ENCODE measurements around the gene OGFOD2. TPM values are rescaled to one million over a fixed set of nuclear protein-coding genes. Genes with fewer than 3 reads are reported as not detected.
A peak's percentile ranks its signal among the peaks of the same experiment; 100 is the strongest.

Gene OGFOD2
- total RNA-seq, 1 donor from 2014 or later = 24.5 TPM

DNA sequence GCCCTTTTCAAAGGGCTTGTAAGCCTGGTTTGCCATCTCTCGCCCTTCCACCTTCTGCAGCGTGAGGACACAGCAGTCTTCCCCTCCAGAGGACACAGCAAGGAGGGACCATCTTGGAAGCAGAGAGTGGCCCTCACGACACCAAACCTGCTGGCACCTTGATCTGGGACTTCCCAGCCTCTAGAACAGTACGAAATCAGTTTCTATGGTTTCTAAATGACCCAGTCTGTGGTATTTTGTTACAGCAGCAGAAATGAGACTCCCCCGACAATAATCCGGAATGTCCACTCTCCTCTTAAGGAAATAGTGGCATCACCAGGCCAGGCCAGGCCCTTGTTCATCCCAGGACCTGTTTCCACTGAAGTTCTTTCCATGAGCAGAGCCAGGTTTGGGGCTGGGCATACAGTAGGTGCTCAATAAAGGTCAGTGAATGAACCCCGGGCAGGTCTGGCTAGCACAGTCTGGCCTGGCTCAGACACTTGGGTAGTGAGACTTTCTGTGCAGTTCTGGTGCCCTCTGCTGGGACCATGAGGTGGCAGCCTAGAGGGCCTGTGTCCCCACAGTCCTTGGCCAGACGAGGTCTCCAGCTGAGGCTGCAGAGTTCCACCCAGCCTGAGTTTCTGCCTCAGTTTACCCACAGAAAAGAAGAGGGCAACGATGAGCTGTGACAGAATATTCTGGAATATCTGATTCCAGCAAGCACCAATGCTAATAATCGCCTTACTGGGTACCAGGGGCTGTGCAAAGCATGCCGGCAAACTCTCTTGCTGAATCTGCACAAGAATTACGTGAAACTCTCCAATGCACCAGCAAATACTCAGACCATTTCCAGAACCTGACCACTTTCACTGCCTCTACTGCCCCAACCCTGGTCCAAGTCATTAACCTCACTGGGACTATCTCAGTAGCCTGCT lies 22.8 kb upstream of the OGFOD2 start:
- peak; percentile 80 for DNase-seq (ENCODE audit: low spot score)

DNA sequence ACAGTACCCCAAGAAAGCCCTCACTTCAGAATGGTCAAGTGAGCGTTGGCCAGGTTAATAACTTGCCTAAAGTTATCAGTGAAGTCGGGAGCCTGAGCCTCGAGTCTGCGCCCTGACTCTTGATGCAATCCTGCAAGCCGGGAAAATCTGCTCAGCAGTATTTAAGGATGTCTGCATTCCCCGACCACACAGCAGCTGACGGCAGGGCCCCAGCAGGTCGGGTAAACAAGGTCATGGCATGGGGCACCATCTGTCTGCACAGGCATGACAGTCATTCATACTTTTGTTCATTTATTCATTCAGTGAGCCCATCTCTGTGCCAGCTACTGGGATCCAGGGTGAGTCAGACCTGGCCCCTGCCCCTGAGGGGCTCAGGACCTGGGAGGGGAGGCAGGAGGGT lies 19.9 kb upstream of the OGFOD2 start:
- DNase-seq (ENCODE audit: low spot score) = no peak

DNA sequence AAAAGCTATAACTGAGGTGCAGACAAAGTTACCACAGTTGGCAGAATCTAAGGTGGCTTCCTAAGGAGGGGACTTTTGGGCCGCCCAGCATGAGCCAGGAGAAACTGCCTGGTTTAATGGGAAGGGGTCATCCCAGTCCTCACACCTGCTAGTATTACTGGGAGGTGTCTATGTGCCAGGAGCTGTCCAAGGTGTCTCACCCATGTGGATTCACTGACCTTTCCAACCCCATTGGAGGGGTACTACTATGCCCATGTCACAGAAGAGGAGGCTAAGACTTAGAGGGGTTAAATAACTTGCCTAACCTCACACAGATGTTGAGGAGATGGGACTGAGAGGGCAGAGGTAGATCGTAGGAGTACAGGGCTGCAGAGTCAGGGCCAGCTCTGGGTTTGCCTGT lies 19.0 kb upstream of the OGFOD2 start:
- DNase-seq (ENCODE audit: low spot score) = no peak

DNA sequence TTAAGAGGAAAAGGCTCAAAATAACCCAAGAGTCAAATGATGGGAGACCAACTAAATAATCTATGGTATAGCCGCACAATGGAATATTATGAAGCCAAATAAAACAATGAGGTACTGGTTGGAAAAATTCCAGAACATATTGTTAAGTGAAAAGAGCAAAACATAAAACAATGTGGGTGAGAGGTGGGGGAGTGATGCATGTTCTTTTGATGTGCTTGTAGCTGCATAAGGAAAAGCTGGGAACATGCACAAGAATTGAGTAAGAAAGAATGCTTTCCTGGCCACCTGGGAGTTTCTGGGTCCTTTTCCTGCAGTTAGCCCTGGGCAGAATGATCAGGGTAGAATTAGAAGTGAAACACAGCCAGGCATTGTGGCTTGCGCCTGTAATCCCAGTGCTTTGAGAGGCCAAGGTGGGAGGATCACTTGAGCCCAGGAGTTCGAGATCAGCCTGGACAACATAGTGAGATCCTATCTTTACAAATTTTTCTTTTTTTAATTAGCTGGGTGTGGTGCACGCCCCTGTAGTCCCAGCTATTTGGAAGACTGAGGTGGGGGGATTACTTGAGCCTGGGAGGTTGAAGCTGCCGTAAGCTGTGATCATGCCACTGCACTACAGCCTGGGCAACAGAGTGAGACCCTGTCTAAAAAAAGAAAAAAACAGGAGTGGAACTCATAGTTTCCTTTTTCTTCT lies 16.7 kb upstream of the OGFOD2 start:
- DNase-seq (ENCODE audit: low spot score) = no peak

DNA sequence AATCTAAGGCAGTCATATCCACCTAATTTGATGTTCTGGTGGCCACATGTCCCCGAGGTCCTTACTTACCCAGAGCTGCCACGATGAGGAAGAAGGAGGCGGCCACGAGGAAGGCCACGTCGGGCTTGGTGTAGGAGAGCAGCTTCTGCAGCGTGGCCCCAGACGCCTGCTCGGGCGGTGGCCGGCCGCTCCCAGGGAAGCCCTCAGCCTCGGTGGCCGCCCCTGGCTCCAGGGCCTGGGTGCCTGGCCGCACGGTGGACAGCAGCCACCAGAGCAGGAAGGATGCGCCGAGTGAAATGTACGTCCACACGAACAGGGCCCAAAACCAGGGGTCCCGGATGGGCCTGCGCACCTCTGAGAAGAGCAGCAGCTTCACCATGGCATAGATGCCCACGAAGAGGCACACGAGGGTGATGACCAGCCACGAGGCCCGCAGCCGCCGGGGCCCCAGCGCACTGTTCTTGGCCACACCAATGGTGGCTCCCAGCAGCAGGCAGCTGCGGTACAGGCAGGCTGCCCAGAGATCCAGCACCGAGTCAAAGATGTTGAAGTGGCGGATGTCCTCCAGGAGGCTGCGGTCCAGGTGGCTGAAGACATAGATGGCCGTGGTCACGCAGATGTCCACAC lies 15.4 kb upstream of the OGFOD2 start:
- DNase-seq (ENCODE audit: low spot score) = no peak

DNA sequence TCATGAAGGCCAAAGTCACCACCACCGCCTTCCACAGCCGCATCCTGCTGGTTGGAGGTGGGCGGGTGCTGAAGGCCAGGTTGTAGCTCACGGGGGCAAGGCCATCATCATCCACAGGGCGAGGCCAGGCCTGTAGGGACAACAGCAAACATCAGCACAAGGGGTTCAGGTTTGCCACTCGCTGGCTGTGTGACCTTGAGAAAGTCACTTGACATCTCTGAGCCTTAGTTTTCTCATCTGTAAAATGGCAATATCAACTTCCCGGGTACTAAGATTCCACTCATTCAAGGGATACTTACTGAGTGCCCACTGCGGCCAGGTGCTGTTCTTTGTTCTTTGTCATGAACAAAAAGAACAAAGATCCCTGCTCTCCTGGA lies 14.9 kb upstream of the OGFOD2 start:
- no peak for DNase-seq (ENCODE audit: low spot score)

DNA sequence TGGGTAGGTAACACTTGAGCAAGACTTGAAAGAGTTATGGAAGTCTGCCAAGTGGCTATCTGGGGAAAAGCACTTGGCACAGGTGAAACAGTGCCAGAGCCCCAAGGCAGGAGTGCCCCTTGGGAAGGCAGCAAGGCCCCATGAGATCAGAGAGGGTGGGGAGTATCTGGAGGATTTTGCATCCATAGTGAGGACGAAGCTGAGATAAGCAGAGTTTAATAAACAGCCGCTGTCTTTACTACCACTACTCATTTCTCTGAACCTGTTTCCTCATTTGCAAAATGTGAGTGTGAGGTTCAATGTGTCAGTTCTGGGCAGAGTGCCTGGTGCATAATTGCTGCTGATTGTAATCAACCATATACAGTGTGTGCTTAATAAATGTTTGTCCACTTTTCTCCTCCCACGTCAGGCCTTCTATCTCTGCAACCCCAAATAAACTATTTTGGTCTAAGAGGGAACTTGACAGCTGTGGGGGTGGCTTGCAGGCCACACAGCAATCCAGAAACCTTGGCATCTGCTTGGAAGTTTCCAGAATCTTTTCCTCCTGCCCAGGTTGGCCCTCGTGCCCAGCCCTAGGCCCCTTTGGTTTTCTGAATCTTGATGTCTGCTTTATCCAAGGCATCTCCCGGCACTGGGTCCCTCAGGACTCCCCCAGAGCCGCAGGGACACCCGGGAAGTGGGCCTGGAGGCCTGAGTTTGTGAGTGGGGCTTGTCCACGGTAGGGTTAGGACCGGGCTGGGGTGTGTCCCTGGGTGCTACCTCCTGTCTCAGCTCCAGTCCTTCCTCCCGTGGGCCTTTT lies 13.3 kb upstream of the OGFOD2 start:
- DNase-seq (ENCODE audit: low spot score) = no peak

DNA sequence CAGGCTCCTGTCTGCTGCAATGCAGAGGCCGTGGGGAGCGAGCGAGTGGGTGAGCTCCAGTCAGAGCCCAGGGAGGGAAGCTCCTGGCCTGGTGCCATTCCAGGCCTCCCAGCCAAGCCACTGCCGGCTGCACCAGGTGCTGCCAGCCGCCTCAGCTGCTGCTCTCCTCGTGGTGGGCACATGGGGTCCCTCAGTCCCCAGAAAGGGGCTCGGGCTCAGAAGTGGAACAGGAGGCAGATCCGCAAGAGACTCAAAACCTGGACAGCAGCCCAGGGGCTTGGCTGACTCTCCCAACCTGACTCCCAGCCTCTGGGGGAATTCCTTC lies 11.1 kb upstream of the OGFOD2 start:
- no peak for DNase-seq (ENCODE audit: low spot score)

DNA sequence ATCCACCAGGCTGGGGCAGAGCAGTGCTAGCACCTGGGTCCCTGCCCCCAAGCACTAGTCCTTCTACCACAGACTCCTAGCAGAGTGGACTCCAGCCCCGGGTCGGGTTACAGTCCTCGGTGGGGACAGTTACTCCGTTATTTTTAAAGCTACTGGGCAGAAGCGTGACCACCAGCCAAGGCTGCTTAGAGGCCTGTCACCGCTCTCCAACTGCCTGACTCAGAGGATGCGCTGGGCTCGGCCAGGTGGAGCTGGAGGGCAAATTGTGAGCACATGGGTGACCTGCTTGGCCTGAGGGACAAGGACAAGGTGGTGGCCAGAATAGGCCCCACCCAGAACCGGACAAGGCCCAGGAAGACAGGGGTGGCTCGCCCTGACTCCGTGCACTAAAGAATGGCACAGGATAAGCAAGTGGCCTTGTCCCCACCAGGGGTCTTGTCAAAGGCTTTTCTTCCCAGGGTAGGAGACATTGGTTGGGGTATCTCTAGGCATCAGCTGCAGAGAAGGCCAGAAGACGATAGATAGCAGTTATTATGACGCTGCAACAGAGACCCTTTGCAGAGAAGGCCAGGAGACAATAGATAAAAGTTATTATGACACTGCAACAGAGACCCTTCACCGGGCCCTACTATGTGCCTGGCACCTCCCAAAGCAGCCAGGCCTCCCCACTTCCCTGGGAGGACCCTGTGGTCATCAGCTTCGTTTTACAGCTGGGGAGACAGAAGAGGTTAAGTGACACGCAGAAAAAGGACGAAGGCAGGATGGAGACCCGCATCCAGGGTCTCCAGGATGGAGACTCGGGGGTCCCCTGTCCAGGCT lies 10.4 kb upstream of the OGFOD2 start:
- no peak for DNase-seq (ENCODE audit: low spot score)

DNA sequence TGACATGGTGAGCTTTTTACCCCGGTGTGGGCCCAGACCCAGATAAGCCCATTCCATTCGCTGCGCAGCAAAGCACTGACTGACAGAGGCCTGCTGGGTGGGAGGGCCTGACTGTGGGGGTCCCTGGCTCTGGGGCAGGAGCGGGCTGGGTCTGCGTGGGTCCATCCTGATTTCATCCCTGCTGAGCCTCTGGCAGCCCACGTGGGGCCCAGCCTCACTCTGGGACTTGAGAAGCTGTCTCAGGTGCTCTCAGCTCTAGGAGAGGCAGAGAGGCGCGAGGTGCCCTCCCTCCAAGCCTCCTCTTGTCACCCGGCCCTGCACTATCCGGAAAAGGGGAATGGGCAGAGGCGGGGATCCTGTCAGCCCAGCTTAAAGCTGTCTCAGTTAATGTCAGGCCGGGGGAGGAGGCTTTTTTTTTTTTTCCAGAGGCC lies 9.7 kb upstream of the OGFOD2 start:
- DNase-seq (ENCODE audit: low spot score) = no peak

DNA sequence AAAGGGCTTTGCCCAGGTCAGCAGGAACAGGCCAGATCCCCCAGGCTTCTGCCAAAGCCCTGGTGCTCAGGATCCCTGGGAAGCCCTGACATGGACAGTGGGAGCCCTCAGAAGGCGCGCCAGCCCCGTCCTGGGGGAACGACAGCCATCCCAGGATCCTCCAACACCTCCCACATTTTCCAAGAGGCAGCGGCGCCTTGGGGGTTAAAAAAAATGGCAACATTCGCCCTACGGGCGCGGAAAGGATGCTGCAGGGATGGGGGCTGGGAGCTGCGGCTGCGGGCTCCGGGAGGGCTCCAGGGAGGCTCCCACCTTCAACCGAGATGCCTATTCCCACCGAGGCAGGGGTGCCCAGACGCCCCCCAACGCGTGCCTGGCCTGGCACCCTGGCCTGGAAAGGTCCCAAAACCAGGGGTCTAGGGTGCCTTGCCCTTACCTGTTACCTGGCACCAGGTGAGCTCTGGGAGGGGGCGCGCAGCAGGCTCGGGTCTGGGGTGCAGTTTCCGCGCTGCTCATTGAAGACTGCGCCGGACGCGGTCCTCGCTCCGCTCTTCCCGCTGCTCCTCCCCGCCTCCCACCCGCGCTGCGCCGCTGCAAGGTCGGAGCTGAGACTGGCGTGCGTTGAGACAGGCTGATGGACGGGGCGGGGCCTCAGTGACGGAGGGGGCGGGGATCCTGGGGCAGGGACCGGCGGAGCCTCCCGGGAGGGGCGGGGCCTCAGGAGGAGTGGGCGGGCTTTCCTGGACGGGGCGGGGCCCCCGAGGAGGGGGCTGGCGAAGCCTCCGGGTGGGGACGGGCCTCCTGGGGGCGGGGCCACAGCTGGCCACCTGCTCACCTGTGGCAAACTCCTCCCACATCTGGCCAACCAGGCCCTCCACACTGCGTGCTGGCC lies 8.9 kb upstream of the OGFOD2 start, which contains the start of gene ABCB9:
ABCB9 (minus strand) TSS at position 613 of the 892 bp plus-strand sequence. CDS start 6,228 bp downstream, outside the sequence.
- DNase-seq (ENCODE audit: low spot score) = peak; percentile 95

DNA sequence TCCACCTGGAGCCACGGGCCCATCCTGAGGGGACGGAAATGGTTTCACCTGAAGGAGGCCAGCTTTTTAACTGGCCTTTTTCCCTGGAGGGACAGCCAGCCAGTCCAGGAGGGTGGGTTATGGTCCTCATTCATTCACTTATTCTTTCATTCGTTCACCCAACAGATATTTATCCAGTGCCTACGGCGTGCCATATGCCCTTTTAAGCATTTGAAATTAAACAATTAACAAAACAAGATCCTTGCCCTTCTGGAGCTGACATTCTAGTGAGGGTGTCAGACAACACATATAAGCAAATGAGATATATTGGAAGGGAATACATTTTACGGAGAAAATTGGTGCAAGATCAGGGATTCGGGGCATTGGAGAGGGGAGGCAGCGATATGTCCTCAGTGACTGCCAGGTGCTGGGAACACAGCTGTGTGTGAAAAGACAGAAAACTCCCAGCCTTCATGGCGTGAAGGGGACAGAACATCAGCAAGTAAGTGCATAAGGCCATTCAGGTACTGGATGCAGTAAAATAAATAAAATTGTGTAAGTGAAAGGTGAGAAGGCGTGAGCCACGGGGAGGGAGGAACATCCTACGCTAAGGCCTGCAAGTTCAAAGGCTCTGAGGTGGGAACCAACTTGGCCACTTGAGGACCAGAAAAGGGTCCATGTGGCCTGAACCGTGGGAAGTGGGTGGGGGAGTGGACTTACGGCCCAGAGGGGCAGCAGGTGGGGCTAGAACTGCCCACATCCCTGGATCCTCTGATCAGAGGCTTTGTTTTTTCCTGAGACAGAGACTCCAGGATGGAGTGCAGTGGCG lies 8.1 kb upstream of the OGFOD2 start:
- no peak for DNase-seq (ENCODE audit: low spot score)

DNA sequence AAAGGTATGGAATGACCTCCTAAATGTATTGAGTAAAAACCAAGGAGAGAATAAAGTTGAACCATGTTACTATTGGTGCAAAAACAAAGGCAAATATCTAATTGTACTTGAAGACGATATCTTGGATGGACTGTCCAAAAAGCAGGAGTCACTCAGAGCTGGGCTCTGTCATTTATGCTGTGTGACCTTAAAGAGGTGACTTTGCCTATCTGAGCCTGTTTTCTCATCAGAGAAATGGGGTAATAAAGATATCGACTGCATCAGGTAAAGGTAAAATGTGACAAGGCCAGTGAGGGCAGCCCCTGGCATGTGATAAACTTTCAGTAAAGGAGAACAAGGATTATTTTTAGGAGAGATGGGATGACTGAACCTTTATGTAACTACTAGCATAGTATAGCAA lies 6.9 kb upstream of the OGFOD2 start:
- DNase-seq (ENCODE audit: low spot score) = no peak

DNA sequence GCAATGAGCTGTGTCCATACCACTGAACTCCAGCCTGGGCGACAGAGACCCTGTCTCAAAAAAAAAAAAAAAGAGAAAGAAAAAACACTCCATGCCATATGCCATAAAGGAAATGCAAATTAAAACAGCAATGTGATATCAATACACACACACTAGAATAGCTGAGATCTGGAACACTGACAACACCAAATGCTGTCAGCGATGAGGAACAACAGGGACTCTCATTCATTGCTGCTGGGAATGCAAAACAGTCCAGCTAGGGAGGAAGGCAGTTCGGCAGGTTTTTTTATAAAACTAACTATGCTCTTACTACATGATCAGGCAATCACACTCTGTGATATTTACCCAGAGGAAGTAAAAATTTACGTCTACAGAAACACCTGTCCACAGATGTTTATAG lies 5.4 kb upstream of the OGFOD2 start:
- DNase-seq (ENCODE audit: low spot score) = no peak

DNA sequence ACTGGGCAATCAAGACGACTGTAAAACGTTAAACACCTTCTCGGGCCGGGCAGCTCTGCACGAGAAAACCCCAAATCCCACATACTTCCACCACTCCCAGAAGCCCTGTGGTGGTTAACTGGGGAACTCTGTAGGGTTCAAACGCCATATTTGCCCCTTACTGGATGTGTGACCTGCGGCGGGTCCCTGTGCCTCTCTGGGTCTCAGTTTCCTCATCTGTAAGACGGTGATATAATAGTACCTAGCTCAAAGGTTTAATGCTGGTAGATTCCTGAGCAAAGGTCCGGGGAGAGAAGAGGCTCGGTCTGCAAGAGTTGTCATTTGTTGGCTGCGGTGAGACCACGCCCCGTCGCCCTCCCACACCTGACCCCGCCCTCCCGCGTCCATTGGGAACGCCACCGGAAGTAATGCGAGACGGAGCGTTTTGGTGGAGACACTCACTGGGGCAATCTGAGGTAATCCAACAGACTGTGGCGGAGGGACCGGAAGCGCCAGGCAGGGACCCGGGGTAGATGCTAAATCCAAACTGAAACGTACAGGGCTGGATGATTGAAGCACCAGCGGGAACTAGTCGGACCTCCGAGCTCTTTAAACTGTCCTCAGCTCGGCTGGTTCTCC lies 661 bp upstream of the OGFOD2 start:
- DNase-seq (ENCODE audit: low spot score) = peak; percentile 99

DNA sequence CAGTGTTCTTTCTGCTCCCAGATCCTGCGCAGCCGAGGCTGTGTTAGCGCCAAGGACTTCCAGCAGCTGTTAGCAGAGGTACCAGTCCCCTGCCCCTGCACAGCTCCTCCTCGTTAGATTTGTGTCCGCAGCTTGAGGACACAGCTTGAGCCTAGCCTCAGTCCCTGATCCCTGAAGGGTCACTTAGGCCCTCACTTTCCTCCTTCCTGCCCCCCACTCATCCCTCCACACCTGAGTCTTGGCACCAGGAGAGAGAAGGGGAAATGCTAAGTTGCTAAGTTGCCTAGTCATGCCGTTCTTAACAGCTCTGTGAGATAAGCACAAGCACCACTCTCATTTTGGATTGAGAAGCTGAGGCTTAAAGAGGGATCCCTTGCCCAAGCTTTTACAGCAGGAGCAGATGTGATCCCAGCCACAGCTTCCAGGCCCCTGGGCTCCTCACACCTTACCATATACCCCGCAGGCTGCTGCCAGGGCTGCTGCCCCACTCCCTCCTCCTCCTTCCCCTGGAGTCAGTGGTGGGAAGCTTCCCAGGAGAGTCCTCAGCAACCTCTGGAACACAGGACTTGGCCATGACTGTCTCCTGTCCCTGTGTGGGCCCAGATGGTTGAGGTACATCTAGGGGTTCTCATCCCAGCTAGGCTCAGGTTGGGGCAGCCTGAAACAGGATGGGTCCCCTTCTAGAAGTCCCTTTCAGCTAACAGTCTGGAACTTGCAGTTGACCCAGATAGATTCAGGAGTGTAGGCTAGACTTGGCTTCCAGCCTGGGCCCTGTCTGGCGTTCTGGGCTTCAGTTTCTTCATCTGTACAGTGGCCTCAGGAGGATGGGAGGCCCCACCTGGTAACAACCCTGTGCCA lies 975 bp downstream of the OGFOD2 start:
- no peak for DNase-seq (ENCODE audit: low spot score)

DNA sequence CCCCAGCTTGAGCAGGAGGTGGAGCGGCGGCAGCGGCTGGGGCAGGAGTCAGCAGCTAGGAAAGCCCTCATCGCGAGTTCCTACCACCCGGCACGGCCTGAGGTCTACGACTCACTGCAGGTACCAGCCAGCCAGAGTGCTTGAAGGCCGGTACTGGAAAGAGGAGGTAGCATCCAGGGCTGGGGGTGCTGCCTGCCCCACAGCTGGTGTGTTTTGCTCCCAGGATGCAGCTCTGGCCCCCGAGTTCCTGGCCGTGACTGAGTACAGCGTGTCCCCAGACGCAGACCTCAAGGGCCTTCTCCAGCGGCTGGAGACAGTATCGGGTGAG lies 1.6 kb downstream of the OGFOD2 start:
- DNase-seq (ENCODE audit: low spot score) = no peak

DNA sequence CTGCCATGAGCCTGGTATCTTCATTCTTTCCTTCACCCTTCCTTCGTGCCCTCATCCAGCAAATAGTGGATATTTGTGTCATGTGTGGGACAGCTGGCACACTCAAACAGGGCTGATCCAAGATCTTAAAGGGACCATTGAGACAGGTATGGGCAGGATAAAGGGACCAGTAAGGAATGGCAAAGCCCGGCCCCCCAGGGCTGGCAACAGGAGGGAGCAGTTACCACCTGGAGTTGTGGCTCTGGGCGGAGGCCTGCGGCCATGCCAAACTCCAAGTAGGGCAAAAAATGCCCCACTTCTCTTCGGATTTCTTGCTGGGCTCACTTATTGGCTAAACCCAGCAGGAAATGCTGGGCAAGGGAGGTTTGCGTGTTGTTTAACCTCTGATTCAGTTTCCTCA lies 2.1 kb downstream of the OGFOD2 start:
- no peak for DNase-seq (ENCODE audit: low spot score)

Data from ureter (tissue), 1 donor.